Activated T-cell treated with anti-CD3 and anti-CD28 coated beads, Interleukin-2, amount 50 U/mL, for 24 hours (primary cell): Measurements from ENCODE around the gene TECTA.
"Not testable (repeated sequence)": the region's sequence is repeated elsewhere in the genome, so short reads cannot be mapped to it uniquely, and the experiment has no call there.

Experiments used
- DNase-seq: peaks from one replicate; pipeline ENCODE4 v3.0.0-alpha.2; 2020
- H3K27ac Mint-ChIP-seq: 2 replicates; pipeline ENCODE4 v1.8.0; 2020; ENCODE audit warnings: mild to moderate bottlenecking, mixed read lengths
- H3K27me3 Mint-ChIP-seq: 2 replicates; pipeline ENCODE4 v1.8.0; 2020; ENCODE audit warnings: mixed read lengths
- H3K36me3 Mint-ChIP-seq: 2 replicates; pipeline ENCODE4 v1.8.0; 2020; ENCODE audit warnings: low read depth, mixed read lengths
- H3K4me1 Mint-ChIP-seq: 2 replicates; pipeline ENCODE4 v1.8.0; 2020; ENCODE audit warnings: low read depth, mixed read lengths
- H3K4me3 Mint-ChIP-seq: 2 replicates; pipeline ENCODE4 v1.8.0; 2020; ENCODE audit warnings: mild to moderate bottlenecking, moderate library complexity, mixed read lengths
- H3K9me3 Mint-ChIP-seq: 2 replicates; pipeline ENCODE4 v1.8.0; 2020; ENCODE audit warnings: mixed read lengths

The TECTA gene

DNA sequence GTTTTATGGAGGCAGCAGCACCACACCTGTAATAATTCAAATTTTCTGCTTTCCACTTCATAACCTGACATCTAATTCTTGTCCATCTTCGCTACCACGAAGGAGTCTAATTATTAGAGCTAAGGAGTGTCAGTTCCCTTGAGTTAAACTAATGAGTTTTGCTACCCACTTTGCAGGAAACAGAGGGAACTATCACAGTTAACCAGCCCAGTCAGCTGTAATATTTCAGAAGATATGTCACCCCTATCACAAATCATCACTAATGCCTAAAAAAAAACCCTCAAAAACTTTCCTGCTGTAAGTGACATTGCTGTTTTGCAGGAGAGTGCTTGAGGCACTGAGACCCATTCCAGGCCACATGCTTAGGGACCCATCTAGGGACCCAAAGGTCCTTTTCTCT lies 8.4 kb downstream of the TECTA start:
- no peak overlapping the region for H3K4me3 Mint-ChIP-seq
- peaks cover 3% of the 10 kb centered on the region for H3K4me1 Mint-ChIP-seq
- H3K27me3 Mint-ChIP-seq, result peaks cover 29% of the 10 kb centered on the region
- H3K36me3 Mint-ChIP-seq, result no peaks in the 10 kb centered on the region
- no peak for DNase-seq
- no peak overlapping the region for H3K27ac Mint-ChIP-seq
- H3K9me3 Mint-ChIP-seq, result no peaks in the 10 kb centered on the region

DNA sequence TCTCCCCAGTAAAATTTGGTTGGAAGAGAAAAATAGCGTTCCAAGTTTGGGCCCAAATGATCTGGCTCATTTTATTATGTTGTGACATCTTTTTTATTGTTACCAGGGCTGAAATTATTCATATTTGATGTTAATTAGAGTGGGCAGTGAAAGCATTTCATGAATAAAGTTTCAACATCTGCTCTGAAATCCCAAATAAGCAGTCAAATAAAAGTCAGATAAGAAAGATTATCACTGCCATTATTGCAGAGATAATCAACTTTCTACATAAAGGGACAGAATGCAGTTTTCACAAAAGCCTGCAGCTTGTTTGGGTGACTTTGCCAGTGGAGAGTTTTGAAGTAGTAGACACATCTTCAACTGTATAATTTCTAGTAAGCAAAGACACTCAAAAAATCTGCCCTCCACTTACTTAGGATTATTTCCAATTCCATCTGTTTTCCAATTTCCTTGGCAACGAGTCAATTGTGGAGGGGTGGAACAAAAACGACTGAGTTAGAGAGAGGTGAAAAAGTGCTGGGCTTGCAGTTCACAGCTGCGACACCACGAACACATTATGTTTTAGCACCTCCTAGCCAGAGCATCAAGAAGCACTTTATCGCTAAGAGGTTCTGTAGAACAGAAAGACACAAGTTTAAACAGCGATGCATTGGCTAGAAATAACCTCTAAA lies 9.0 kb downstream of the TECTA start:
- no peaks in the 10 kb centered on the region for H3K36me3 Mint-ChIP-seq
- peaks cover 29% of the 10 kb centered on the region for H3K27me3 Mint-ChIP-seq
- H3K9me3 Mint-ChIP-seq, result no peaks in the 10 kb centered on the region
- H3K27ac Mint-ChIP-seq, result no peak overlapping the region
- no peak for DNase-seq
- H3K4me3 Mint-ChIP-seq, result no peak overlapping the region
- peaks cover 3% of the 10 kb centered on the region for H3K4me1 Mint-ChIP-seq

DNA sequence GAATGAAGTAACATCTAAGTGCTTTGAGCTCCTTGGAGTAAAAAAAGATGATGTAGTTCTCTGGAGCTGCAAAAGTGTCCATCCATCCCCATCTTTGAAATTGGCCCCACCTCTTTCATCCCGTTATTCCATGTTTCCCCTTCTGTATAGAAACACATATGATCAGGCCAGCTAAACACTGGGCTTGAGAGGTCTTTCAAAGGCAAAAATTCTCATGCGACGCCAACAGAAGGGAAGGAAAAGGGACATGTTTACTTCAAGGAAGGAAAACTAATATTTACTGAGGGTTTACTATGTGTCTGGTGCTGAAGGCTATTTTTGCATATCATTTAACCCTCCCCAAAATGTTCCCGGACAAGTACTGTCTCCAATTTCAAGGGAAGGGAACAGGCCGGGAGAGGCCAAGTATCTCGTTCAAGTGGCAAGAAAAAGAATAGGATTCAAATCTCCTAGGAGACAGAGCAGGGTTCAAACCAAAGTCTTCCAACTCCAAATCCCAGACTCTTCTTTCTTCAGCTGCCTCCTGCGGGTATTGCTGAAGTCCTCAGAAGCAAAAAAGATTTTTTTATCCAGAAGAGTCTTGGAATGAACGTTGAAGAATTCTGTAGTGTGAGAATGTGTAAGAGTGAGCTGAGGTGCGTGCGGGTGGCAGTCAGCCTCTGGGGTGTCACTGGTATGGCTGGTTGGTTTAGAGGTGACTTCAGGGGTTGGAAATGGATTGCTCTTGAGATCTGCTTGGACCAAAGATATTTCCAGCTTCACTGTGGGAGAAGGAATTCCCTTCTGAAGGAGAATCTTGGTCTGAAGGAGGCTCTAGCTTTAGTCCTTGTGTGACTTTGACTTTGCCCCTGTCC lies 10.1 kb downstream of the TECTA start:
- Mint-ChIP-seq H3K27me3 (peaks cover 32% of the 10 kb centered on the region), H3K36me3 (no peaks in the 10 kb centered on the region), H3K27ac (no peak overlapping the region), H3K9me3 (no peaks in the 10 kb centered on the region), H3K4me3 (no peak overlapping the region), H3K4me1 (peaks cover 3% of the 10 kb centered on the region)
- no peak for DNase-seq

DNA sequence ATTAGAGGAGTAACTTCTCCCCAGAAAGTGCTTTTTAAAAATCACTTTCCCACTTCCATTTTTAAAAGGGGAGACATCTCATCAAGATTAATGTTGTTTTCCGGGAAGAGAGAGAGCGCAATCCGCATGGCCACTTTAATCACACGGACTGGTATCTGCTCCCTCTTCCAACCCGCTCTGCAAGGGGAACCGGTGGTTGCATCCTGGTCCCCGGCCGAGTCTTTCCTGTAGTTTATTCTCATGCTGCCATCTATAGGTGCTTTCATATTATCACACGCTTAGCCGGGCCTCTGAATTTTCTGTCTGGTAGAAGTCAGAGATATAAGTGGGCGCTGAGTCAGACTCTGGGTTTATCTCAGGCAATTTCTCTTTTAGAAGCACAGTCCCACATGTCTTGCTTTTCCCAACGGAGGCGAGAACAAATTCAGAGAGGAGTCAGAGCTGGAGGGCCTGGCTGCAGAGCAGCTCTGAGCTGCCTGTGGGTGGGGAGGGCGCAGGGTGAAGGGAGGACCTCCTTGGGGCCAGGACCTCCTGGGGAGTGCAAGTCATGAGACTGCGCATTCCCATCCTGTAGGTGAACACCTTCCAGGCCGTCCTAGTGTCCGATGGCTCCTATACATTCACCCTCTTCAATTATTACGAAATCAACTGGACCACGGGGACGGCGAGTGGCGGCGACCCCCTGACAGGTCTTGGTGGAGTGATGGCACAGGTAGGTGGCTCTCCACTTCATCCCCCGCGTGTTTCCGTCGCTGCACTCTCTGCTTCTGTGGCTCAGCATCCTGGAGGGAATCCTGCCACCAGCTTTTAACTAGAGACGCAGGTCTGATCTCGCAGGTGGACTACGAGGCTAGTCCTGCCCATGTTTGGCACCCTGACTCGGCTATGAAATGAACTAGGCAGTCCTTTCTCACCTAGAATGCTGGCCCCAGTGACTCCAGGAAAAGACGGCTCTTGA lies 11.7 kb downstream of the TECTA start:
- Mint-ChIP-seq H3K4me3 (no peak overlapping the region), H3K27ac (no peak overlapping the region), H3K4me1 (peaks cover 3% of the 10 kb centered on the region), H3K27me3 (peaks cover 32% of the 10 kb centered on the region), H3K36me3 (no peaks in the 10 kb centered on the region), H3K9me3 (no peaks in the 10 kb centered on the region)
- peak; percentile 34 for DNase-seq

DNA sequence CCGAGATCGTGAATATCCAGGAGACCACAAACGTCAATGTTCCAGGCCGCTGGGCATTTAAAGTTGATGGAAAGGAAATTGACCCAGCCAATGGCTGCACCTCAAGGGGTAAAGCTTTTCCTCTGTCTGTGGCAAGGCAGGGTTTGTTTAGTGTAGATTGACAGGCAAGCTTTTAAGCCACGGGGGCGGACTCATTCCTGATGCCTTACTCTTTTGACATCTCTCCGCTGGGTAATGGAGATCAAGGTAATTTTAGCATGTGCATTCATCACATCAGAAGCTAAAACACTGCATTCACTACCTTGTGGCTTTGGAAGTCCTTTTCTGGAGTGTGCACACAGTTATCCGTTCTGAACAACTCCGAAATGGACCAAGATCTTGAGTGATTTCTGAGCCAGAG lies 12.6 kb downstream of the TECTA start:
- no peaks in the 10 kb centered on the region for H3K9me3 Mint-ChIP-seq
- no peak overlapping the region for H3K27ac Mint-ChIP-seq
- H3K4me3 Mint-ChIP-seq, result no peak overlapping the region
- no peaks in the 10 kb centered on the region for H3K36me3 Mint-ChIP-seq
- no peak for DNase-seq
- H3K4me1 Mint-ChIP-seq, result peaks cover 3% of the 10 kb centered on the region
- peaks cover 32% of the 10 kb centered on the region for H3K27me3 Mint-ChIP-seq

DNA sequence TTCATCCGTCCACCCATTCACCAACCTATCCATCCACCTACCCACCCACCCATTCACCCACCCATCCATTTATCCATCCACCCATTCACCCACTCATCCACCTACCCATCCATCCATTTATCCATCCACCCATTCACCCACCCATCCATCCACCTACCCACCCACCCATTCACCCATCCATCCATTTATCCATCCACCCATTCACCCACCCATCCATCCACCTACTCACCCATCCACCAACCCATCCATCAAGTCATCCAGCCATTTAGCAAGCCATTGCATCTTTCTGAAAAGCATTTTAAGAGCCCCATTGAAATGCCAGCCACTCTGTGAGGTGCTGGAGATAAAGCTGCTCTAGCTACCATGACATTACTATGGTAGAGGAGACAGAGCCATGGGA lies 14.0 kb downstream of the TECTA start:
- H3K27me3 Mint-ChIP-seq, result peaks cover 32% of the 10 kb centered on the region
- H3K36me3 Mint-ChIP-seq, DNase-seq, H3K9me3 Mint-ChIP-seq, H3K27ac Mint-ChIP-seq, H3K4me3 Mint-ChIP-seq, H3K4me1 Mint-ChIP-seq: not testable (repeated sequence)

DNA sequence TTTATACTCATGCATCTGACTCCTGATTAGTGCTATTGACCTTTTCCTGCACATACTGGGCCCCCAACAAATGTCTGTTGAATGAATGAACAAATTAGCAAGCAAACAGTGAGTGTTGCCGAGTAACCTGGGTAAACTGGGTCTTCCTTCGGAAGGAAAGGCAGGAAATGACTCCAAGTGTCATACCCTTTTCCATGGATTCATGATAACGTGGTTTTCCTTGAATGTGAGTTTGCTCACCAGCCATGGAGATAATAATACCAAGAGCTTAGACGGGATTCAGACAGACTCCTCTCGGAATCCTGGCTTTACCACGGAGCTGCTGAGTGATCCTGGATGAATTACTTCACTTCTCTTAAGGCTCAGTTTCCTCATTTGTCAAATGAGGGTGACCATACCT lies 16.7 kb downstream of the TECTA start:
- Mint-ChIP-seq H3K27me3 (peaks cover 14% of the 10 kb centered on the region), H3K4me3 (no peak overlapping the region)

DNA sequence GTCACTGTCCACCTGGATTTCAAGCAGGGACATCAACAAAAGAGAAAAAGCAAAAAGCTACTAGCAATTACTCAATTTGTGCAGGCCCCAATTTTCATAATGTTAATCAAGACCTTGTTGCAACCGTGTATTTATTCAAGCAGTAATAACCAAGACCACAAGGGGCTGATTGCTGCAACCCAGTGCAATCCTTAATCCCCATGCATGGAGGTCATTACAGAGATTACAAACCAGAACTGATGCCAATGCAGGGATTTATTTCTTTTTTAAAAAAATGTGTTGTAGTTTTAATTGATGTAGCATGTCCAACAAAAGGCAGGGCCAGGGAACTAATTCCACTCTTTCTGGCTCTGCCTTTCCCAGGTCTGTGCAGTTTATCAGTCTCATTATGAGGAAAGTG lies 18.4 kb downstream of the TECTA start:
- peaks cover 2% of the 10 kb centered on the region for H3K27me3 Mint-ChIP-seq
- no peak for DNase-seq
- H3K36me3 Mint-ChIP-seq, result no peaks in the 10 kb centered on the region
- H3K9me3 Mint-ChIP-seq, result peaks cover 3% of the 10 kb centered on the region
- no peaks in the 10 kb centered on the region for H3K4me1 Mint-ChIP-seq
- H3K4me3 Mint-ChIP-seq, result no peak overlapping the region
- H3K27ac Mint-ChIP-seq, result no peak overlapping the region

More for the DNA sequence above, 16.7 kb downstream of the TECTA start:
- no peaks in the 10 kb centered on the region for H3K4me1 Mint-ChIP-seq
- H3K9me3 Mint-ChIP-seq, result peaks cover 3% of the 10 kb centered on the region
- no peaks in the 10 kb centered on the region for H3K36me3 Mint-ChIP-seq
- no peak for DNase-seq
- no peak overlapping the region for H3K27ac Mint-ChIP-seq

DNA sequence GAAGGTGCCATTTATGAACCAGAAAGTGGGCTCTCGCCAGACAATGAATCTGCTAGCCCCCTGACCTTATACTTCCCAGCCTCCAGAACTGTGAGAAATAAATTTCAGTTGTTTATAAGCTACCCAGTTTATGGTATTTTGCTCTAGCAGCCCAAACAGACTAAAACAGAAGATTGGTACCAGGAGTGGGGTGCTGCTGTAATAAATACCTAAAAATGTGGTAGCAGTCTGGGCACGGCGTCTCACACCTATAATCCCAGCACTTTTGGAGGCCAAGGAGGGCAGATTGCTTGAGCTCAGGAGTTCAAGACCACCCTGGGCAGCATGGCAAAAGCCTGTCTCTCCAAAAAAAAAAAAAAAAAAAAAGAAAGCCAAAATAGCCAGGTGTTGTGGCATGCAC lies 21.3 kb downstream of the TECTA start:
- Mint-ChIP-seq H3K27ac (no peak overlapping the region), H3K27me3 (no peaks in the 10 kb centered on the region), H3K4me3 (no peak overlapping the region), H3K36me3 (no peaks in the 10 kb centered on the region), H3K9me3 (peaks cover 3% of the 10 kb centered on the region), H3K4me1 (no peaks in the 10 kb centered on the region)
- DNase-seq, result no peak

DNA sequence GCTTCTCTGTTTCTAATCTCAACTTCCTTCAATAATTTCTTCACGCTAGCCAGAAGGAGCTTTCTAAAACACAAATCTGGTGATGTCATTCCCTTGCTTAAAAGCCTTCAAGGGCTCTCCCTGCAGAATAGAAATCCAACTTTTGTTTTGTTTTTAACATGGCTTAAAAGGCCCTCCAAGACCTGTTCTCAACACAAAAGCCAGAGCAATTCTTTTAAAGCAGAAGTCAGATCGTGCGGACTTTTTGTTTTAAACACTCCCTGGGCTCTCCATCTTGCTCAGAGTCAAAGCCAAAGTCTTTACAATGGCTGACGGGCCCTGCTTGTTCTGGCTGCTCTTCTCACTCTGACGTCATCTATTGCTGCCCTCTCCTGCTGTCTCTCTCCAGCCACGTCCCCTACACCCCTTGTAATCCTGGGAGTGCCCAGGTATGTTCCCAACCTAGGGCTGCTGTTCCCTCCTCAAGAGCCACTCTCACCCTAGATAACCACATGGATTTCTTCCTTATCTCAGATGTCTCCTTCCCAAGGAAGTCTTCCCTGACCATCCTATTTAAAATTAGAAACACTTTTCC lies 22.5 kb downstream of the TECTA start:
- Mint-ChIP-seq H3K27ac (no peak overlapping the region), H3K27me3 (no peaks in the 10 kb centered on the region), H3K4me3 (no peak overlapping the region), H3K9me3 (peaks cover 3% of the 10 kb centered on the region), H3K4me1 (no peaks in the 10 kb centered on the region), H3K36me3 (no peaks in the 10 kb centered on the region)
- DNase-seq, result no peak

DNA sequence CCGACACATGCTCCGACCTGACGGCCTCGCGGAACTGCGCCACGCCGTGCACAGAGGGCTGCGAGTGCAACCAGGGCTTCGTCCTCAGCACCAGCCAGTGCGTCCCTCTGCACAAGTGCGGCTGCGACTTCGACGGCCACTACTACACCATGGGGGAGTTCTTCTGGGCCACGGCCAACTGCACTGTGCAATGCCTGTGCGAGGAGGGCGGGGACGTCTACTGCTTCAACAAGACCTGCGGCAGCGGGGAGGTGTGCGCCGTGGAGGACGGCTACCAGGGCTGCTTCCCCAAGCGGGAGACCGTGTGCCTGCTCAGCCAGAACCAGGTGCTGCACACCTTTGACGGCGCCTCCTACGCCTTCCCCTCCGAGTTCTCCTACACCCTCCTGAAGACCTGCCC lies 26.8 kb downstream of the TECTA start:
- no peak overlapping the region for H3K4me3 Mint-ChIP-seq
- H3K36me3 Mint-ChIP-seq, result no peaks in the 10 kb centered on the region
- no peak for DNase-seq
- no peaks in the 10 kb centered on the region for H3K27me3 Mint-ChIP-seq
- H3K27ac Mint-ChIP-seq, result no peak overlapping the region
- H3K4me1 Mint-ChIP-seq, result no peaks in the 10 kb centered on the region
- no peaks in the 10 kb centered on the region for H3K9me3 Mint-ChIP-seq

DNA sequence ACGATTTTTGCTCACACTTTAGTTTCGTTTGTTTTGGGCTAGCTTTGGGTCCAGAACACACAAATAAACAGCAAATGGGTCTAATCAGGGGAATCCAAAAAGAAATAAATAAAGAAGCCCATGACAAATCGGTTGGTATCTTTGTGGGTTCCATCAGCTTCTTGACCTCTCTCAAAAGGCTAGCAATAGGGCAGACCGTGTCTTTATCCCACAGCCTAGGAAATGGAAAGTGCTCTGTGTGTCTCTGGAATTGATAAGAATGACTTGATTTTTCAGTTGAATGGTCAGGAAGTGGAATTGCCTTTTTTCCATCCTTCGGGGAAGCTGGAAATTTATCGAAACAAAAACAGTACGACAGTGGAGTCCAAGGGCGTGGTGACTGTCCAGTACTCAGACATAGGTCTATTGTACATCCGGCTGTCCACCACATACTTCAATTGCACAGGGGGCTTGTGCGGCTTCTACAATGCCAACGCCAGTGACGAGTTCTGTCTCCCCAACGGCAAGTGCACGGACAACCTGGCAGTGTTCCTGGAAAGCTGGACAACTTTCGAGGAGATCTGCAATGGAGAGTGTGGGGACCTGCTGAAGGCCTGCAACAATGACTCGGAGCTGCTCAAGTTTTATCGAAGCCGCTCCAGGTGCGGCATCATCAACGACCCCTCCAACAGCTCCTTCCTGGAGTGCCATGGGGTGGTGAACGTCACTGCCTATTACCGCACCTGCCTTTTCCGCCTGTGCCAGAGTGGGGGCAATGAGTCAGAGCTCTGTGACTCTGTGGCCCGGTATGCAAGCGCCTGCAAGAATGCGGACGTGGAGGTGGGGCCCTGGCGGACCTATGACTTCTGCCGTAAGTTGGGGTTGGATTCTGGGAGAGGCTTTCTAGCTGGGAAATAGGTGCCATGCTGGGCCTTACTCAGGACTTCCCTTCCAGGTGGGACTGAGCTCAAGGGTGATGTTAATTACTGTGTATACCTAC lies 28.6 kb downstream of the TECTA start:
- no peaks in the 10 kb centered on the region for H3K4me1 Mint-ChIP-seq
- no peaks in the 10 kb centered on the region for H3K36me3 Mint-ChIP-seq
- DNase-seq, result no peak
- no peak overlapping the region for H3K4me3 Mint-ChIP-seq
- no peaks in the 10 kb centered on the region for H3K27me3 Mint-ChIP-seq
- H3K27ac Mint-ChIP-seq, result no peak overlapping the region
- H3K9me3 Mint-ChIP-seq, result no peaks in the 10 kb centered on the region

DNA sequence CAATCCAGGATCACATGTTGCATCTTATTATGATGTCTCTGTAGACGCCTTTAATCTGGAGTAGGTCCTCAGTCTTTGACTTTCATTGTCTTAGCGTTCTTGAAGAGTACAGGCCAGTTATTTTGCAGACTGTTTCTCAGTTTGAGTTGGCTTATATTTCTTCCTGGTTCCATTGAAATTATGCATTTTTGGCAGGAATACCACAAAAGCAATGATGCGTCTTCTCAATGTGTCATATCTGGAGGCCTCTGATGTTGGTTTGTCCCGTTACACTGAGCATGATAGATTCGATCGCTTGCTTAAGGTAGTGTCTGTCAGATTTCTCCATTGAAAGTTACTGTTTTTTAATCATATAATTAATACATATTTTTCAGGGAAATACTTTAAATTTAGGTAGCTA lies 30.6 kb downstream of the TECTA start:
- Mint-ChIP-seq H3K27ac (no peak overlapping the region), H3K4me1 (no peaks in the 10 kb centered on the region), H3K9me3 (no peaks in the 10 kb centered on the region), H3K4me3 (no peak overlapping the region), H3K36me3 (no peaks in the 10 kb centered on the region), H3K27me3 (no peaks in the 10 kb centered on the region)
- DNase-seq, result no peak
